ENCODE results near the gene LMAN2.

Gene LMAN2

GRCh38 chr5:177368869-177369644, 17.6 kb upstream of the LMAN2 start:
- no peaks in the 10 kb centered on the region for H4K20me1 ChIP-seq (ENCODE audit: insufficient read depth)
- peak; percentile 69 for TF ChIP-seq CTCF (conservative IDR thresholded peaks at IDR 0.05; ENCODE audit: low read depth, low read length)
- no peak overlapping the region for H3K9ac ChIP-seq
- H3K4me1 ChIP-seq (ENCODE audit: low read depth, poor library complexity, severe bottlenecking): peaks cover 24% of the 10 kb centered on the region
- H3K27me3 ChIP-seq (ENCODE audit: insufficient read depth, low read depth): no peaks in the 10 kb centered on the region
- H3K36me3 ChIP-seq (ENCODE audit: insufficient read depth): no peaks in the 10 kb centered on the region
- H2AFZ ChIP-seq (ENCODE audit: low read depth): no peak overlapping the region
- no peak overlapping the region for H3K27ac ChIP-seq
- no peaks in the 10 kb centered on the region for H3K79me2 ChIP-seq (ENCODE audit: insufficient read depth, low read depth)
- no peak overlapping the region for H3K4me2 ChIP-seq
- no peak overlapping the region for H3K4me3 ChIP-seq (IDR thresholded peaks at IDR 0.05; ENCODE audit: insufficient read depth, low read depth, low read length)

- H3K36me3 ChIP-seq (ENCODE audit: insufficient read depth): no peaks in the 10 kb centered on the region
- H3K9ac ChIP-seq: no peak overlapping the region
- peaks cover 32% of the 10 kb centered on the region for H3K4me1 ChIP-seq (ENCODE audit: low read depth, poor library complexity, severe bottlenecking)
- no peaks in the 10 kb centered on the region for H3K27me3 ChIP-seq (ENCODE audit: insufficient read depth, low read depth)
- H2AFZ ChIP-seq (ENCODE audit: low read depth): no peak overlapping the region
- no peak overlapping the region for H3K4me2 ChIP-seq
- H3K27ac ChIP-seq: no peak overlapping the region
- H3K4me3 ChIP-seq (IDR thresholded peaks at IDR 0.05; ENCODE audit: insufficient read depth, low read depth, low read length): no peak overlapping the region
- no peaks in the 10 kb centered on the region for H3K79me2 ChIP-seq (ENCODE audit: insufficient read depth, low read depth)
- no peak for TF ChIP-seq CTCF (conservative IDR thresholded peaks at IDR 0.05; ENCODE audit: low read depth, low read length)
- no peaks in the 10 kb centered on the region for H4K20me1 ChIP-seq (ENCODE audit: insufficient read depth)
Measured at GRCh38 chr5:177367981-177368868, 16.8 kb upstream of the LMAN2 start.

- H2AFZ ChIP-seq (ENCODE audit: low read depth): no peak overlapping the region
- no peak overlapping the region for H3K27ac ChIP-seq
- no peak for TF ChIP-seq CTCF (conservative IDR thresholded peaks at IDR 0.05; ENCODE audit: low read depth, low read length)
- H4K20me1 ChIP-seq (ENCODE audit: insufficient read depth): no peaks in the 10 kb centered on the region
- H3K79me2 ChIP-seq (ENCODE audit: insufficient read depth, low read depth): no peaks in the 10 kb centered on the region
- peaks cover 34% of the 10 kb centered on the region for H3K4me1 ChIP-seq (ENCODE audit: low read depth, poor library complexity, severe bottlenecking)
- H3K36me3 ChIP-seq (ENCODE audit: insufficient read depth): no peaks in the 10 kb centered on the region
- H3K4me2 ChIP-seq: no peak overlapping the region
- no peak overlapping the region for H3K4me3 ChIP-seq (IDR thresholded peaks at IDR 0.05; ENCODE audit: insufficient read depth, low read depth, low read length)
- no peak overlapping the region for H3K9ac ChIP-seq
- H3K27me3 ChIP-seq (ENCODE audit: insufficient read depth, low read depth): no peaks in the 10 kb centered on the region
Measured at GRCh38 chr5:177367323-177367848, 15.9 kb upstream of the LMAN2 start.

GRCh38 chr5:177366528-177367322, 15.3 kb upstream of the LMAN2 start:
- Histone ChIP-seq H4K20me1 (ENCODE audit: insufficient read depth) (no peaks in the 10 kb centered on the region), H3K79me2 (ENCODE audit: insufficient read depth, low read depth) (no peaks in the 10 kb centered on the region), H2AFZ (ENCODE audit: low read depth) (no peak overlapping the region), H3K4me2 (no peak overlapping the region), H3K27ac (no peak overlapping the region), H3K4me1 (ENCODE audit: low read depth, poor library complexity, severe bottlenecking) (peaks cover 41% of the 10 kb centered on the region), H3K9ac (no peak overlapping the region), H3K27me3 (ENCODE audit: insufficient read depth, low read depth) (no peaks in the 10 kb centered on the region), H3K36me3 (ENCODE audit: insufficient read depth) (no peaks in the 10 kb centered on the region), H3K4me3 (IDR thresholded peaks at IDR 0.05; ENCODE audit: insufficient read depth, low read depth, low read length) (no peak overlapping the region)
- TF ChIP-seq CTCF (conservative IDR thresholded peaks at IDR 0.05; ENCODE audit: low read depth, low read length): no peak

Data from KMS-11 (cell line).